Stimulated activated effector memory CD8-positive, alpha-beta T cell treated with anti-CD3 and anti-CD28 coated beads, Interleukin-12 subunit alpha, Interleukin-12 subunit beta, amount 100 ng/mL, for 72 hours (primary cell): ENCODE measurements around the gene CEACAM4.
"Not testable (repeated sequence)": the region's sequence is repeated elsewhere in the genome, so short reads cannot be mapped to it uniquely, and the experiment has no call there.

ENCODE experiments used
- ATAC-seq: fragments of 150-1000 bp; cut with Tn5 transposase; 2 replicates; pipeline ENCODE4 v1.10.0; 2021
- DNase-seq, 2 donors: peaks; one replicate each; pipeline ENCODE4 v3.0.0; 2021 to 2022; ENCODE audit warnings: low spot score in 2 of 2
- H3K27ac Mint-ChIP-seq: one replicate; pipeline ENCODE4 v1.8.0; 2022; ENCODE audit warnings: mild to moderate bottlenecking, mixed read lengths
- H3K36me3 Mint-ChIP-seq: one replicate; pipeline ENCODE4 v1.8.0; 2022; ENCODE audit warnings: mild to moderate bottlenecking, mixed read lengths
- H3K4me1 Mint-ChIP-seq: one replicate; pipeline ENCODE4 v1.8.0; 2022; ENCODE audit warnings: mixed read lengths
- H3K4me3 Mint-ChIP-seq: one replicate; pipeline ENCODE4 v1.8.0; 2022; ENCODE audit warnings: mild to moderate bottlenecking, mixed read lengths
- H3K9me3 Mint-ChIP-seq: one replicate; pipeline ENCODE4 v1.8.0; 2022; ENCODE audit warnings: mixed read lengths

CEACAM4 gene

DNA sequence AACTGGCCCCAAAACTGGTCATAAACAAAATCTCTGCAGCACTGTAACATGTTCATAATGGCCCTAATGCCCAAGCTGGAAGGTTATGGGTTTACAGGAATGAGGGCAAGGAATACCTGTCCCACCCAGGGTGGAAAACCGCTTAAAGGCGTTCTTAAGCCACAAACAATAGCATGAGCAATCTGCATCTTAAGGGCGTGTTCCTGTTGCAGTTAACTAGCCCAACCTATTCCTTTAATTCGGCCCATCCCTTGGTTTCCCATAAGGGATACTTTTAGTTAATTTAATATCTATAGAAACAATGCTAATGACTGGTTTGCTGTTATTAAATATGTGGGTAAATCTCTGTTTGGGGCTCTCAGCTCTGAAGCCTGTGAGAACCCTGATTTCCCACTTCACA, 45.8 kb downstream of the CEACAM4 start:
- H3K9me3 Mint-ChIP-seq, ATAC-seq, H3K27ac Mint-ChIP-seq, DNase-seq, H3K4me3 Mint-ChIP-seq: not testable (repeated sequence)
- peaks cover 15% of the 10 kb centered on the region for H3K4me1 Mint-ChIP-seq
- H3K36me3 Mint-ChIP-seq, result peaks cover 61% of the 10 kb centered on the region

DNA sequence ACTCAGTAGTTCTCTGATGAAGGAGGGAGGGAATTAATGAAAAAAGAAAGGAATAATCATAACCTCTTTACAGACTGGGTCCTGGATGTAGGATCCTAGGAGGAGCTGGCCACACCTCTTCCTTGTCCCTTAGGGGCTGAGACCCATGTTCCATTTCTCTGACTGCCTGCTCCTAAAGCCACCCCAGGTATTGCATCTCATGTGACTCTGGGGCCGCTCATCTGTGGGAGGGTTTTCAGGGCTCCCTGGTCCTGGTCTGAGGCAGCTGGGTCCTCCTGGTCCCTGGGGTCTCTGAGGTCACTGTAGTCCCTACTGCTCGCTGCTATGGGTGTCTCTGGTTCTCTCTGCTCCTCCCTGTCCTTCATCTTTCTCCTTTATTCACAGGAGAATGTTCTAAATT, 48.0 kb downstream of the CEACAM4 start:
- H3K36me3 Mint-ChIP-seq, result peaks cover 49% of the 10 kb centered on the region
- ATAC-seq, result no peak
- H3K4me1 Mint-ChIP-seq, result peaks cover 24% of the 10 kb centered on the region
- H3K4me3 Mint-ChIP-seq, result no peak overlapping the region
- H3K27ac Mint-ChIP-seq, result no peak overlapping the region
- H3K9me3 Mint-ChIP-seq, result no peaks in the 10 kb centered on the region
- no peak for DNase-seq

DNA sequence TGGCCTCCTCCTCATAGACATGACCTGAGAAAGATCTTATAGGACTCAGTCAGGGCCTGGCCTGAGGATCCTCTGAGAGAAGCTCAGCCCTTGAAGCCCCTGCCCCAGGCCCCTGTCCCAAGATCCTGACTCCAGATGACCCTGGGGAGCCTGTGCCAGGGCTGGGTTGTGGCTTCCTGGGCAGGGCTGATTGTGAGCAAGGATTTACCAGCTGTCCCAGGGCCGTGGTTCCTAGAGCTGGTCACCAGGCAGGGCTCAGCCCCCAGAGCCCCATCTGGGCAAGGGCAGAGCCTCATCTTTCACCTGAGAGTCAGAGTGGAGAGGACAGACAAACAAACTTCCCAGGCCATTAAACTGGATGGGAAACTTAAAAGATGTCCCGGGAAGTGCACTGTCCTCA, 49.0 kb downstream of the CEACAM4 start:
- Mint-ChIP-seq H3K4me1 (peaks cover 24% of the 10 kb centered on the region), H3K4me3 (no peak overlapping the region), H3K36me3 (peaks cover 46% of the 10 kb centered on the region), H3K9me3 (no peaks in the 10 kb centered on the region), H3K27ac (peak overlapping the region; percentile 96)
- DNase-seq (no peak), ATAC-seq (no peak)

DNA sequence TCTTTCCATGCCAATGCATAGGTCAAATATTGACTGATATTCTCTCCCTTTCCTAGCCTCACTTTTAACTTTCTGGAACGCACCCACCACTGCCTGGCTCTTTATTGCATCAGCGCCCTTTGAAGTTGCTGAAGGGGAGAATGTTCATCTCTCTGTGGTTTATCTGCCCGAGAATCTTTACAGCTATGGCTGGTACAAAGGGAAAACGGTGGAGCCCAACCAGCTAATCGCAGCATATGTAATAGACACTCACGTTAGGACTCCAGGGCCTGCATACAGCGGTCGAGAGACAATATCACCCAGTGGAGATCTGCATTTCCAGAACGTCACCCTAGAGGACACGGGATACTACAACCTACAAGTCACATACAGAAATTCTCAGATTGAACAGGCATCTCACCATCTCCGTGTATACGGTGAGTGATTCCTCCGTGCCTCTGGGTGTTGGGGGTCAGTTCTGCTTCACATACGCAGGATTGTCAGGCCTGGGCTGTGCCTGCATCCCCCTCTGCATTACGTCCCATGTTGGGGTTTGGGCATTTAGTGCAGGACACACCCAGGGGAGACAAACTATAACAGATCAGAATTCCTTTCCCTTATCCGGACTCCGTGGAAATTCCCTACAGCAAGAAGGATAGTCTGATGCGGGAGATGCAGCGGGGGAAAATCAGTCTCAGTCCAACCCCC, 49.6 kb downstream of the CEACAM4 start:
- Mint-ChIP-seq H3K36me3 (peaks cover 44% of the 10 kb centered on the region), H3K27ac (peak overlapping the region; percentile 96), H3K4me1 (peaks cover 24% of the 10 kb centered on the region), H3K4me3 (no peak overlapping the region), H3K9me3 (no peaks in the 10 kb centered on the region)
- ATAC-seq (no peak), DNase-seq (no peak)

DNA sequence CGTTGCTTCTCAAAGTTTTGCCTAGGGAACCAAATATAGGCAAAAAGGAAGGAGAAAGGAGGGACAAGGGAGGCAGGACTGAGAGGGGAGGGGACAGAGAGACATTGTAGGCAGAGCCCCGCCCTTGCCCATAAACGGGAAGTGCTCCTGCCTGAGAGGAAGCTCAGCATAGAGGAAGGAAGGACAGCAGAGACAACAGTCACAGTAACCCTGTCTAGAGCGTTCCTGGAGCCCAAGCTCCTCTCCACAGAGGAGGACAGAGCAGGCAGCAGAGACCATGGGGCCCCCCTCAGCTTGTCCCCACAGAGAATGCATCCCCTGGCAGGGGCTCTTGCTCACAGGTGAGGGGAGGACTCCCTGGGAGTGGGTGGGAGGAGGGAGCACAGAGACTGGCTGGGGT, 50.9 kb downstream of the CEACAM4 start, which contains the start of gene CEACAM21:
TSS of gene CEACAM21 (plus strand) at position 169 of the 400 bp plus-strand sequence. CDS start at position 278, 109 bp downstream.
- Mint-ChIP-seq H3K4me3 (peak within 1 kb of the TSS; percentile 67), H3K9me3 (no peaks in the 10 kb centered on the region), H3K36me3 (peaks cover 34% of the 10 kb centered on the region), H3K4me1 (peaks cover 24% of the 10 kb centered on the region), H3K27ac (peak within 1 kb of the TSS; percentile 96)
- DNase-seq (peak in 1 of 2 donors; percentile 64), ATAC-seq (peak; percentile 92)

DNA sequence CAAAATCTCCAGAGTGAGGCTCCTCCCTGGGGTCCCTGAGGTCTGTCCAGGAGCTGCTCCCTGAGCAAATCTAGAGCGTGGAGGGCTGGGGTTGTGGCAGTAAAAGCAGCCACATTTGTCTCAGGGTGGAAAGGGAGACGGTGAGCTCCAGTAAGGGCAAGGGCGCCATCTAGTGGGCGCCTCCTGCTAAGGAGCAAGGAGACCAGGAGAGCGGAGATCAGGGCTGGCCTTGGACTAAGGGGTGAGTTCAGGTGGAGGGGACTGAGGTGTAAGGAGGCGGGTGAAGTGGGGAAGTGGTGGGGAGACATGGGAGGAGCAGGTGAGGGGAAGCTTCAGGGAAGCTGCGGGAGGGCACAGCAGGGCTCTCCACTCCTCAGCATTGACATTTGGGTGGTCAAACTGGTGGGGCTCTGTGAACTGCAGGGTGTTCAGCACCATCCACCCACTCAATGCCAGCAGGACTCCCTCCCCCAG, 56.2 kb downstream of the CEACAM4 start:
- Mint-ChIP-seq H3K27ac (peak overlapping the region; percentile 33), H3K9me3 (no peaks in the 10 kb centered on the region), H3K4me1 (peaks cover 30% of the 10 kb centered on the region), H3K36me3 (peaks cover 26% of the 10 kb centered on the region), H3K4me3 (no peak overlapping the region)
- ATAC-seq (peak; percentile 98), DNase-seq (peak; percentile 84 to 89)

DNA sequence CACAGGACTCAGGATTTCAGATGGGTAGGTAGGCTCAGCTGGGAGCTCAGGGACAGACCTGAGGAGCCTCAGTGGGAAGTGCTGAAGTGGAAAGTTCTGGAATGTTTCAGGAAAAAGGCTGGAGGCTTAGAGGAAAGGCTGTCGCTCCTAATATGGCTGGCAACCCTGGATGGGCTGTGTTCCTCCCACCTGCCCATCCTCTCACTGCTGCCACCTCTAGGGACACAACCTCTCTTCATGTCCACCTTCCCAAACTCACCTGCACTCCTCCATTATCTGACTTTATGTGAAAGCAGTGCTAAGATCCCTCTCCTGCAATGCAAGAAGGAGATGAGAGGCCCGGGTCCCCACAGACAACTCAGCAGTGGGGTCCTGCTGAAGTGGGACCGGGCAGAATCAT, 56.7 kb downstream of the CEACAM4 start:
- DNase-seq (no peak), ATAC-seq (no peak)
- H3K27ac Mint-ChIP-seq, result peak overlapping the region; percentile 33
- H3K4me1 Mint-ChIP-seq, result peaks cover 25% of the 10 kb centered on the region
- no peak overlapping the region for H3K4me3 Mint-ChIP-seq
- H3K36me3 Mint-ChIP-seq, result peaks cover 27% of the 10 kb centered on the region
- no peaks in the 10 kb centered on the region for H3K9me3 Mint-ChIP-seq

DNA sequence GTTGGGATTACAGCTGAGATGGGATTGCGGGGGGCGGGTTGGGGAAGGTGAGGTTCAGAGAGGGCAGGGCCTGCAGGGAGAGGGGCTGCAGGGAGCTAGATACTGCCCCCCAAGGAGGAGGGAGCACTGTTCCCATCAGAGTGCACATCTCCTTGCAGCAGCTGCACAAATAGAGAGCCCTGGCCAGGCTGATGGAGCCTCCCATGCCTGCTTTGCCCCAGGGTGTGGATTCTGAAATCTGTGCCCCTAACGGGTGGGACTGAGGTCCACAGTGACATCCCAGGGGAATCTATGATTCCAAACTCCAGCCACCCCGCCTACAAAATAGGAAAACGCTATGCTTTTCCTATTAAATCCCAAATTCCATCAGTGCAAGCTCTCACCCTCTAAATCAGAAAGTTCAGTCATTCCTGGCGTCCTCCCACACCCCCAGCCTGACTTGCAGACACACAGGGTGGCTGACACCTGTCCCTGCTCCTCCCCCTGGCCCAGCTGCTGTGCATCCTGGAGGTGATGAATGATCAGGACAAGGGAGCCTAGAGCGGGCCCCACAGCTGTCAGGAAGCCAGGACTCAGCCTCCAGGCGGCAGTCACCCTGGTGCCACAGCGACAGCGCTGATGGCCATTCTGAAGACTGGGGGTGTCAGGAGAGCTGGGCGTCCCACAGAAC, 57.3 kb downstream of the CEACAM4 start:
- Mint-ChIP-seq H3K4me1 (peaks cover 25% of the 10 kb centered on the region), H3K4me3 (no peak overlapping the region), H3K9me3 (no peaks in the 10 kb centered on the region), H3K36me3 (peaks cover 29% of the 10 kb centered on the region), H3K27ac (no peak overlapping the region)
- DNase-seq (no peak), ATAC-seq (no peak)
